GM10266 (cell line): ENCODE measurements around the gene TPI1.

Source experiments
- DNase-seq: peaks from one replicate; pipeline ENCODE4 v3.0.0; 2012; ENCODE audit errors: extremely low spot score
- CTCF ChIP-seq: IDR thresholded peaks from 2 replicates; pipeline ENCODE4 v1.5.1; 2012; ENCODE audit warnings: mild to moderate bottlenecking, low read depth; ENCODE audit not compliant: control insufficient read depth, insufficient read depth; ENCODE audit errors: missing control alignments

The TPI1 gene

GRCh38 chr12:6842075-6842474 lies 25.3 kb upstream of the TPI1 start:
- no peak for TF ChIP-seq CTCF
- DNase-seq, result no peak

- DNase-seq, result no peak
- no peak for TF ChIP-seq CTCF
Measured at GRCh38 chr12:6843118-6843902, 24.0 kb upstream of the TPI1 start.

GRCh38 chr12:6845395-6845794 lies 21.9 kb upstream of the TPI1 start:
- TF ChIP-seq CTCF, result no peak
- DNase-seq, result no peak

GRCh38 chr12:6846316-6846869 lies 20.9 kb upstream of the TPI1 start:
- TF ChIP-seq CTCF, result no peak
- DNase-seq, result no peak

- TF ChIP-seq CTCF, result no peak
- DNase-seq, result no peak
Measured at GRCh38 chr12:6847676-6848075, 19.7 kb upstream of the TPI1 start.

- no peak for DNase-seq
- no peak for TF ChIP-seq CTCF
Measured at GRCh38 chr12:6849427-6849826, 17.9 kb upstream of the TPI1 start.

- no peak for TF ChIP-seq CTCF
- no peak for DNase-seq
Measured at GRCh38 chr12:6849976-6850560, 17.3 kb upstream of the TPI1 start.
